HepG2 (cell line): Measurements from ENCODE around the gene OPN5. TPM values are rescaled to one million over a fixed set of nuclear protein-coding genes. Genes with fewer than 3 reads are reported as not detected.
A peak's percentile ranks its signal among the peaks of the same experiment; 100 is the strongest.

Experiments used
- ATAC-seq: fragments of 200-7000 bp; cut with Tn5 transposase; 3 replicates; pipeline ENCODE4 v1.9.1; 2020; ENCODE audit warnings: mild to moderate bottlenecking, moderate library complexity
- BruUV-seq: library from RNA; stranded (reverse); fragments of 400-500 nt; replicated peaks from 2 replicates; lab custom pipeline; 2021; lab: Mats Ljungman, UMichigan
- CTCF ChIA-PET: fragments of 300-600 bp; formaldehyde crosslinking; extraction: SDS; loops from one replicate; lab custom pipeline; 2021; ENCODE audit warnings: low total read pairs, inconsistent platforms, low intra/inter-chr PET ratio; lab: Yijun Ruan, JAX
- POLR2A ChIA-PET: fragments of 350-600 bp; sonication (Branson Sonifier 250); formaldehyde crosslinking; loops from one replicate; lab custom pipeline; 2020; ENCODE audit warnings: antibody characterized with exemption, inconsistent platforms; lab: Yijun Ruan, JAX
- DNase-seq: peaks from one replicate; pipeline ENCODE4 v3.0.0-alpha.2; 2015; ENCODE audit warnings: low spot score
- FAIRE-seq: peaks from 3 replicates; lab custom pipeline; 2011; peaks lifted over from hg19 to GRCh38; lab: Jason Lieb, UNC
- H2AFZ ChIP-seq: one replicate; pipeline ENCODE4 v1.6.1; 2011; ENCODE audit warnings: low read length, inconsistent platforms
- H3K27ac ChIP-seq: fragments of 300-600 bp; 3 replicates; pipeline ENCODE4 v1.8.0; 2011; ENCODE audit warnings: mixed run types, mild to moderate bottlenecking, mixed read lengths, low read length, inconsistent platforms; ENCODE audit not compliant: insufficient read depth; ENCODE audit errors: extremely low read length
- H3K27me3 ChIP-seq, 2 experiments: fragments of 200-600 bp in 1 of 2; 2 replicates in 1 of 2; 3 replicates in 1 of 2; pipeline versions ENCODE4 v1.6.0 to v1.8.0; 2011; ENCODE audit warnings: low read length in 2 of 2, mild to moderate bottlenecking in 2 of 2, moderate library complexity in 2 of 2, inconsistent platforms in 1 of 2; ENCODE audit not compliant: insufficient read depth in 2 of 2, control insufficient read depth in 1 of 2
- H3K36me3 ChIP-seq, 2 experiments: fragments of 200-600 bp in 1 of 2; replicated peaks in 1 of 2; 2 replicates in 1 of 2; 3 replicates in 1 of 2; pipeline versions ENCODE4 v1.5.1 to v1.8.0; 2011; ENCODE audit warnings: low read length in 2 of 2, inconsistent platforms in 1 of 2; ENCODE audit not compliant: insufficient read depth in 2 of 2, control insufficient read depth in 1 of 2
- H3K4me1 ChIP-seq: 2 replicates; pipeline ENCODE4 v1.5.1; 2012; ENCODE audit warnings: low read length, inconsistent platforms; ENCODE audit not compliant: insufficient read depth
- H3K4me2 ChIP-seq: 2 replicates; pipeline ENCODE4 v1.6.0; 2011; ENCODE audit warnings: low read depth, low read length, inconsistent platforms
- H3K4me3 ChIP-seq, 3 experiments: fragments of 200-600 bp in 1 of 3; sonication (generic), shearing (Covaris generic) in 1 of 3; replicated peaks in 1 of 3; 2 replicates each; pipeline ENCODE4 v1.5.1; 2011 to 2016; ENCODE audit warnings: low read length in 3 of 3, inconsistent platforms in 2 of 3, low read depth in 2 of 3, mild to moderate bottlenecking in 2 of 3, control low read depth in 1 of 3, mixed read lengths in 1 of 3; ENCODE audit not compliant: insufficient read depth in 1 of 3
- H3K79me2 ChIP-seq: one replicate; pipeline ENCODE4 v1.6.1; 2011; ENCODE audit warnings: low read length, inconsistent platforms; ENCODE audit not compliant: insufficient read depth
- H3K9ac ChIP-seq: 2 replicates; pipeline ENCODE4 v1.6.0; 2011; ENCODE audit warnings: mild to moderate bottlenecking, low read depth, low read length, inconsistent platforms; ENCODE audit not compliant: insufficient read depth
- H3K9me3 ChIP-seq: 2 replicates; pipeline ENCODE4 v1.5.1; 2012; ENCODE audit warnings: mild to moderate bottlenecking, low read length
- H4K20me1 ChIP-seq: 2 replicates; pipeline ENCODE4 v1.6.0; 2011; ENCODE audit warnings: inconsistent platforms, mild to moderate bottlenecking, low read length, moderate library complexity; ENCODE audit not compliant: insufficient read depth
- CENPBD1 ChIP-seq: sonication (generic); formaldehyde crosslinking; IDR thresholded peaks from 2 replicates; pipeline ENCODE4 v1.8.0; 2022; ENCODE audit warnings: missing genetic modification reagents, low read depth, mild to moderate bottlenecking, borderline replicate concordance
- HCFC1 ChIP-seq: fragments of 150-350 bp; IDR thresholded peaks from 2 replicates; pipeline ENCODE4 v1.6.1; 2014; ENCODE audit warnings: low read depth, low read length
- MAFF ChIP-seq: IDR thresholded peaks from 2 replicates; pipeline ENCODE4 v1.6.1; 2011; ENCODE audit warnings: low read depth, low read length, improper control_type of control experiment
- MAFK ChIP-seq, 2 experiments: IDR thresholded peaks in 1 of 2; conservative IDR thresholded peaks in 1 of 2; 2 replicates each; pipeline ENCODE4 v1.6.1; 2011; ENCODE audit warnings: improper control_type of control experiment in 2 of 2, low read length in 2 of 2
- SYNCRIP ChIP-seq: fragments of 200-400 bp; formaldehyde crosslinking; IDR thresholded peaks from 2 replicates; pipeline ENCODE4 v1.6.1; 2018; ENCODE audit warnings: mild to moderate bottlenecking, low read depth, low read length; ENCODE audit not compliant: insufficient read depth
- THAP9 ChIP-seq: sonication (generic); formaldehyde crosslinking; IDR thresholded peaks from 2 replicates; pipeline ENCODE4; 2020; ENCODE audit warnings: missing genetic modification reagents, mild to moderate bottlenecking, borderline replicate concordance
- U2AF1 ChIP-seq: fragments of 200-400 bp; formaldehyde crosslinking; optimal IDR thresholded peaks from 2 replicates; pipeline ENCODE3; 2017; ENCODE audit warnings: mild to moderate bottlenecking, low read depth, low read length
- ZNF777 ChIP-seq: sonication (generic); formaldehyde crosslinking; IDR thresholded peaks from 2 replicates; pipeline ENCODE4 v1.4.0; 2020; ENCODE audit warnings: missing genetic modification reagents
- WGBS: methylation state at CpG from one replicate; pipeline ENCODE4 v1.1.6; 2017; ENCODE audit warnings: low lambda C conversion rate; 5-methylcytosine and 5-hydroxymethylcytosine counted together
- in situ Hi-C: cut with HindIII; loops from 2 replicates; pipeline ENCODE4 v1.10.0; 2017; ENCODE audit warnings: low pct_unique_long_range_greater_than_20kb; ENCODE audit not compliant: extremely low pct_ligation_motif_present
- intact Hi-C: fragments of 100-400 bp; cut with micrococcal nuclease; formaldehyde crosslinking; loops from one replicate; pipeline ENCODE4 v1.10.0; 2022; ENCODE audit not compliant: unreplicated experiment
- polyA plus RNA-seq, 8 experiments: library from polyadenylated mRNA; depleted of rRNA in 3 of 8; stranded (reverse) in 7 of 8; unstranded in 1 of 8; fragments of >200 nt; fragmentation: Illumina TruSeq in 4 of 8; extraction: Trizol in 4 of 8; gene quantifications; 2 replicates each; pipeline versions ENCODE4 v1.2.1 to v1.2.3, GENCODE V29; 2011 to 2016; ENCODE audit warnings: low read depth in 4 of 8, missing spikeins in 1 of 8, mixed read lengths in 1 of 8; ENCODE audit not compliant: insufficient read depth in 1 of 8
- total RNA-seq, 5 experiments: library from RNA; depleted of rRNA; stranded (reverse); fragments of >200 nt; fragmentation: Illumina TruSeq; extraction: Trizol; gene quantifications; 2 replicates each; pipeline ENCODE4 v1.2.3, GENCODE V29; 2016; ENCODE audit warnings: low read depth in 1 of 5

Gene OPN5
- total and polyA plus RNA-seq, 2 of the 13 experiments (the other 11 are each of a cell fraction or from before 2014, with no cell fraction given), result not detected

- in situ Hi-C loops, result loop anchor here (5.0 to 10.0 kb wide), 3 partner anchors 375 to 1633 kb away; no protein-coding TSS in a partner anchor
- DNase-seq (no peak), FAIRE-seq (no peak), ATAC-seq (no peak)
- H3K36me3 ChIP-seq, result no peaks in the 10 kb centered on the region
- no TSS peak for BruUV-seq
- no peak overlapping the region for H3K9ac ChIP-seq
- H3K79me2 ChIP-seq, result no peaks in the 10 kb centered on the region
- H3K4me2 ChIP-seq, result no peak overlapping the region
- no peaks in the 10 kb centered on the region for H4K20me1 ChIP-seq
- H3K9me3 ChIP-seq, result no peaks in the 10 kb centered on the region
- intact Hi-C loops, result loop anchor here (10.0 kb wide), 2 partner anchors 365 to 795 kb away; no protein-coding TSS in a partner anchor
- TF ChIP-seq CENPBD1 (CRISPR knock-in tag), result no peak
- no peak for TF ChIP-seq ZNF777
- no peak for TF ChIP-seq THAP9 (CRISPR knock-in tag)
- 0% methylated on average over 2 of the region's 2 CpGs for WGBS
- ChIA-PET POLR2A (no interaction called here), CTCF (no interaction called here)
- no peak overlapping the region for H3K4me3 ChIP-seq
- peaks cover 0 to 8% of the 10 kb centered on the region in 2 experiments; a peak in 2 of 5 replicates for H3K27me3 ChIP-seq
- H3K27ac ChIP-seq, result no peak overlapping the region
- H3K4me1 ChIP-seq, result peaks cover 12% of the 10 kb centered on the region
- H2AFZ ChIP-seq, result no peak overlapping the region
These were observed 7.7 kb downstream of the OPN5 start for GRCh38 chr6:47789553-47789952.

DNA sequence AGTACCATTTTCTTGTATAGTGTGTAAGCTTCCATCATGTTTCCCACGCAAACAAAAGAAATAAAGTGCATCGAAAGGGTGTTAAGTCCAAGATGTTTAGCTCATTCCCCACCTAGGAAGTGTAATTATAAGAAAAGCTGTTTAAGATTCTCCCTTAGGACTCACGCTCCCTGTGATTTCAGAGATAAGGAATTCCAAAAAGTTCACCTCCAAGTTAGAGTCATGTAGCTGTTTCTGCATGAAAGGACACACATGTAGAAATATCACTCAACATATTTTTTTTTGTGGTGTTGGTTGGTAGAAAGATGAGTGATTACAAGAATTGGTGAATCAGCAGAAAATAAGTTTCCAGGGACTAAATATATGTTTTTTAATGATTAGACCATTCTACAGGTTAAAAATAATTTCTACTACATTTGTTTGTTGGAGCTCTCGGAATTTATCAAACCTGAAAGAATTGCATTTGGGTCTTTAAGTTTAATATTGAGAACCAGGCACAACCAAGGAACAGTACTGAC is 10.4 kb downstream of the OPN5 start:
- Histone ChIP-seq H3K4me2 (no peak overlapping the region), H3K79me2 (no peaks in the 10 kb centered on the region), H4K20me1 (no peaks in the 10 kb centered on the region), H3K4me1 (peaks cover 11% of the 10 kb centered on the region), H3K27me3 (peaks cover 0 to 8% of the 10 kb centered on the region in 2 experiments; a peak in 3 of 5 replicates), H3K27ac (no peak overlapping the region), H3K4me3 (no peak overlapping the region), H3K9ac (no peak overlapping the region), H2AFZ (no peak overlapping the region), H3K9me3 (no peaks in the 10 kb centered on the region), H3K36me3 (no peaks in the 10 kb centered on the region)
- FAIRE-seq (no peak), DNase-seq (no peak), ATAC-seq (no peak)
- in situ Hi-C loops, result loop anchor here (5.0 kb wide), 1 partner anchor 975 kb away; no protein-coding TSS in a partner anchor
- WGBS, result 12% methylated on average over 4 of the region's 4 CpGs
- CTCF ChIA-PET, result no interaction called here
- no TSS peak for BruUV-seq
- intact Hi-C loops, result no loop called here
- TF ChIP-seq U2AF1, result no peak
- peak; percentile 77 for TF ChIP-seq MAFF
- no peak for TF ChIP-seq HCFC1
- TF ChIP-seq SYNCRIP, result no peak
- peak; percentile 75 to 86 for TF ChIP-seq MAFK (conservative IDR thresholded peaks at IDR 0.05 in 1 of 2, IDR thresholded peaks at IDR 0.05 in 1 of 2; ENCODE audit: low read length in 2 of 2)
- POLR2A ChIA-PET, result no interaction called here
